ENCODE data around the gene TAGLN2. TPM values are rescaled to one million over a fixed set of nuclear protein-coding genes. Genes with fewer than 3 reads are reported as not detected.
A peak's percentile ranks its signal among the peaks of the same experiment; 100 is the strongest.
"Not testable (repeated sequence)": the region's sequence is repeated elsewhere in the genome, so short reads cannot be mapped to it uniquely, and the experiment has no call there.

The TAGLN2 gene
- total RNA-seq, 1 donor from 2014 or later: 435 TPM

DNA sequence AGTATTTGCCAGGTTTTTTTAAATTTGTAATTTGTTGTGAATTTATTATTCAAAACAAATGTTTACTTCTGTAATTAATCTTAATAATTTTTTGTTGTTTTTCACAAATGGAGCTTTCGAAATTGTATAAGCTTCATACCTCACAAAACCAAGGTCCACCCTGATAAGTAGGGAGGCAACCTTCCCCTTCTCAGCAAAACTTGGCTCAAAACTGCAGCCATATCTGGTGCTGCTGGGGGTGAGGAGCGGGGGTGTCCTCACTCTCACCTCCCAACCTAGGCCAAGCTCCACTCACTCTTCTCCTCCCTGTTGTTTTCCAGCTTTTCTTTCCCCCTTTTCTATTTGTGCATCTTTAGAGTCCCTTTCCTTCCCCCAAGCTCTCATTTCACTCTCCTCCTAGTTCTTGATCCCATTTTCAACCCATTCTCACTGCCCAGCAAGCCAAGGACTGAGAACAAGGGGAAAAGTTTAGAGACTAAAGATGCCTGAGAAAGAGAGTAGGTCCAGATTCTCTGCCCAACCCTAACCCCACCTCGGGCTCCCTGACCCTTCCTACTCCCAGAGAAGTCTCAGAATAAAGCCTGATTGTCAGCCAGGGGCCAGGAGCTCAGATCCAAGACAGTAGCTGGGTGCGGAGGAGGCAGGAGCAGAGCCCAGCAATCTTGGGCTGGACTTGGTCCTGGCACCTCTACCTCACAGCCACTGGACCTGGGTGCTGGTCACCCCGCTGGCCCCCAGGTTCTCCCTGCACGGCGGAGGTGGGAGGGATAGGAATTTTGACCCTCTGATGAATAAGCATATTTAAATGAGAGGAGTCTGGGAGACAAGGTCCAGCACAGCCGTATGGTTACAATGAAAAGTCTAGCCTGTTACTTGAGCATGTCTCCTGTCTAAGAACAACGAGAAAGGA lies 17.0 kb downstream of the TAGLN2 start:
- Histone ChIP-seq H3K9me3 (no peaks in the 10 kb centered on the region), H3K27me3 (no peaks in the 10 kb centered on the region), H3K4me3 (no peak overlapping the region), H3K4me1 (peaks cover 40% of the 10 kb centered on the region), H3K36me3 (no peaks in the 10 kb centered on the region), H3K27ac (no peak overlapping the region)
- intact Hi-C loops (cut with DNase I): no loop called here
- DNase-seq (no peak), ATAC-seq (no peak)
- TF ChIP-seq, protein P1, sequence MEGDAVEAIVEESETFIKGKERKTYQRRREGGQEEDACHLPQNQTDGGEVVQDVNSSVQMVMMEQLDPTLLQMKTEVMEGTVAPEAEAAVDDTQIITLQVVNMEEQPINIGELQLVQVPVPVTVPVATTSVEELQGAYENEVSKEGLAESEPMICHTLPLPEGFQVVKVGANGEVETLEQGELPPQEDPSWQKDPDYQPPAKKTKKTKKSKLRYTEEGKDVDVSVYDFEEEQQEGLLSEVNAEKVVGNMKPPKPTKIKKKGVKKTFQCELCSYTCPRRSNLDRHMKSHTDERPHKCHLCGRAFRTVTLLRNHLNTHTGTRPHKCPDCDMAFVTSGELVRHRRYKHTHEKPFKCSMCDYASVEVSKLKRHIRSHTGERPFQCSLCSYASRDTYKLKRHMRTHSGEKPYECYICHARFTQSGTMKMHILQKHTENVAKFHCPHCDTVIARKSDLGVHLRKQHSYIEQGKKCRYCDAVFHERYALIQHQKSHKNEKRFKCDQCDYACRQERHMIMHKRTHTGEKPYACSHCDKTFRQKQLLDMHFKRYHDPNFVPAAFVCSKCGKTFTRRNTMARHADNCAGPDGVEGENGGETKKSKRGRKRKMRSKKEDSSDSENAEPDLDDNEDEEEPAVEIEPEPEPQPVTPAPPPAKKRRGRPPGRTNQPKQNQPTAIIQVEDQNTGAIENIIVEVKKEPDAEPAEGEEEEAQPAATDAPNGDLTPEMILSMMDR (IDR thresholded peaks at IDR 0.05): no peak

DNA sequence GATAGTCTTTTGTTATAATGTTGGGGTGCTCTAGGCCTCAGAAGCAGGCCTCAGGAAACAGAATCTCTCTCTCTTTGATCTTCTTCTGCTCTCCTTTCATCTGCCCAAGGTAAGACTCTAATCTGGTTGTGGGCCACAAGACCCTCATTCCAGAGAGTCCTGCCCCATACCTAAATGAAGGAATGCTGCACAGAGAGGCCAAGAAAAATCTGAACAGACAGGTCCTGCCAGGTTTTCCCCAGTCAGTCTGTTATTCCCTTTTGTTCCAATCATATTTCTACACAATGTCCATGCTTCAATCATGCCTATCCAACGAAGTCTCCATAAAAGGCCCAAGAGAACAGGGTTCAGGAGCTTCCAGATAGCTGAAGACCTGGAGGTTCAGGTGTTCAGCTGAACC lies 18.3 kb downstream of the TAGLN2 start:
- H3K27me3 ChIP-seq: no peaks in the 10 kb centered on the region
- no peaks in the 10 kb centered on the region for H3K36me3 ChIP-seq
- H3K4me1 ChIP-seq: peaks cover 27% of the 10 kb centered on the region
- TF ChIP-seq, protein P1 (IDR thresholded peaks at IDR 0.05): no peak
- intact Hi-C loops (cut with DNase I): no loop called here
- no peaks in the 10 kb centered on the region for H3K9me3 ChIP-seq
- ATAC-seq (no peak), DNase-seq (no peak)
- H3K4me3 ChIP-seq: no peak overlapping the region
- H3K27ac ChIP-seq: no peak overlapping the region

- DNase-seq; intact Hi-C loops (cut with DNase I); H3K4me3 ChIP-seq; H3K36me3 ChIP-seq; ATAC-seq; H3K27ac ChIP-seq; H3K27me3 ChIP-seq; H3K9me3 ChIP-seq; H3K4me1 ChIP-seq: not testable (repeated sequence)
Observed at GRCh38 chr1:159904036-159904435, 21.3 kb downstream of the TAGLN2 start.

GRCh38 chr1:159902541-159902940 lies 22.8 kb downstream of the TAGLN2 start:
- DNase-seq (no peak), ATAC-seq (no peak)
- TF ChIP-seq, protein P1 (IDR thresholded peaks at IDR 0.05): no peak
- no peak overlapping the region for H3K27ac ChIP-seq
- no peaks in the 10 kb centered on the region for H3K36me3 ChIP-seq
- H3K27me3 ChIP-seq: no peaks in the 10 kb centered on the region
- intact Hi-C loops (cut with DNase I): no loop called here
- no peaks in the 10 kb centered on the region for H3K4me1 ChIP-seq
- H3K4me3 ChIP-seq: no peak overlapping the region
- H3K9me3 ChIP-seq: no peaks in the 10 kb centered on the region

DNA sequence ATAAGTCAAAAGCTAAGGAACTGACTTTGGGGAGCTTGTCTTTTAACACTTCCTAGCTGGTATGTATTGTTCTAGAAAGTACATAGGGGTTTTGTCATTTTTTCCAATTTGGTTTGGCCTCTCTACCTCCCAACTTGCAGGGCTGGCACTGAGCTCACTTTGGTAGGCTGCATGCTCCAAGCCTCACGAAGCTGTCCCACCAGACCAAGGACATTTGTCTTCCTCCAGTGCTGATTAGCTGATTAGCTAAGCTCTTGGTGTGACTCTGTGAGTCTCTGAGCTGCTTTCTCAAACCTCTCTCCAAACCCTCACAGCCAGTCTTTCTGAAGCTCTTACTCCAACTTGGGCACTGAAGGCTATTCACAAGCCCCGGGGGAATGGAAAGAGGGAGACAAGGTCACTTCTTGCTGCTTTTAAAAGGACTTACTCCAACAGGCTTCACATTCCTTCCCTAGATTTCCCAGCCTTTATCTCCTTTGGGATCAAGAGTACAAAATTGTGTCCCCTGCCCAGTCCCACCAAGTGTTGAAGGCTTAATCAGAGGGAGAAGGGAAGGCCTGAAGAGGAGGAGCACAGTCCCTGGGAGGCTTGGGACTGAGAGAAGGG lies 24.4 kb downstream of the TAGLN2 start:
- Histone ChIP-seq H3K9me3 (no peaks in the 10 kb centered on the region), H3K4me3 (no peak overlapping the region), H3K27me3 (no peaks in the 10 kb centered on the region), H3K4me1 (peaks cover 8% of the 10 kb centered on the region), H3K27ac (peak overlapping the region; percentile 83), H3K36me3 (no peaks in the 10 kb centered on the region)
- ATAC-seq (no peak), DNase-seq (no peak)
- intact Hi-C loops (cut with DNase I): no loop called here
- TF ChIP-seq, protein P1 (IDR thresholded peaks at IDR 0.05): no peak

GRCh38 chr1:159900086-159900680 lies 25.1 kb downstream of the TAGLN2 start, which contains the start of gene CFAP45:
Gene CFAP45 (minus strand): TSS chr1:159900165. CDS start chr1:159900098, 67 bp downstream.
- DNase-seq (peak; percentile 93), ATAC-seq (peak; percentile 93)
- no peaks in the 10 kb centered on the region for H3K9me3 ChIP-seq
- no peaks in the 10 kb centered on the region for H3K27me3 ChIP-seq
- H3K27ac ChIP-seq: peak within 1 kb of the TSS; percentile 83
- no peaks in the 10 kb centered on the region for H3K36me3 ChIP-seq
- intact Hi-C loops (cut with DNase I): no loop called here
- peak within 1 kb of the TSS; percentile 5 for H3K4me3 ChIP-seq
- H3K4me1 ChIP-seq: peaks cover 10% of the 10 kb centered on the region
- TF ChIP-seq, protein P1 (IDR thresholded peaks at IDR 0.05): no peak

DNA sequence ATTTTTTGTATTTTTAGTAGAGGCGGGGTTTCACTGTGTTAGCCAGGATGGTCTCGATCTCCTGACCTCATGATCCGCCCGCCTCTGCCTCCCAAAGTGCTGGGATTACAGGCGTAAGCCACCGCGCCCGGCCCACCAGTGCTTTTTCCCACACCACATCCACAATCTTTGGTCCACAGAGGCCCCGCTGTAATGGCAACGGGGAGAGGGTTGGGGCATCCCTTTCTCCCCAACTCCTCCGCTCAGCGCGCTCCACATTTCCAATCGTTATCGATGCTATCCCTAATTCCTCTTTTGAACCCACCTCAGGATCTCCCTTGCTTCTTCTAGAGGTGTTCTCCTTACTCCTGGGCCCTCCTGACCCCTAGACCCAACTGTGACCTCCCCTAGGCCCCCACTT lies 25.7 kb downstream of the TAGLN2 start:
- Histone ChIP-seq H3K4me1 (peaks cover 10% of the 10 kb centered on the region), H3K27ac (peak overlapping the region; percentile 83)
- H3K36me3 ChIP-seq, H3K9me3 ChIP-seq, H3K4me3 ChIP-seq, H3K27me3 ChIP-seq, ATAC-seq, DNase-seq: not testable (repeated sequence)
- intact Hi-C loops (cut with DNase I): loop anchor here (10.0 kb wide), 1 partner anchor 735 kb away; no protein-coding TSS in a partner anchor
